ENCODE measurements around the gene SELENOW. TPM values are rescaled to one million over a fixed set of nuclear protein-coding genes. Genes with fewer than 3 reads are reported as not detected.
A peak's percentile ranks its signal among the peaks of the same experiment; 100 is the strongest.
"Not testable (repeated sequence)": the region's sequence is repeated elsewhere in the genome, so short reads cannot be mapped to it uniquely, and the experiment has no call there.

Gene SELENOW
- total RNA-seq (2014; rRNA removed; shearing (Covaris generic)): 689 and 818 TPM in 2 replicates

DNA sequence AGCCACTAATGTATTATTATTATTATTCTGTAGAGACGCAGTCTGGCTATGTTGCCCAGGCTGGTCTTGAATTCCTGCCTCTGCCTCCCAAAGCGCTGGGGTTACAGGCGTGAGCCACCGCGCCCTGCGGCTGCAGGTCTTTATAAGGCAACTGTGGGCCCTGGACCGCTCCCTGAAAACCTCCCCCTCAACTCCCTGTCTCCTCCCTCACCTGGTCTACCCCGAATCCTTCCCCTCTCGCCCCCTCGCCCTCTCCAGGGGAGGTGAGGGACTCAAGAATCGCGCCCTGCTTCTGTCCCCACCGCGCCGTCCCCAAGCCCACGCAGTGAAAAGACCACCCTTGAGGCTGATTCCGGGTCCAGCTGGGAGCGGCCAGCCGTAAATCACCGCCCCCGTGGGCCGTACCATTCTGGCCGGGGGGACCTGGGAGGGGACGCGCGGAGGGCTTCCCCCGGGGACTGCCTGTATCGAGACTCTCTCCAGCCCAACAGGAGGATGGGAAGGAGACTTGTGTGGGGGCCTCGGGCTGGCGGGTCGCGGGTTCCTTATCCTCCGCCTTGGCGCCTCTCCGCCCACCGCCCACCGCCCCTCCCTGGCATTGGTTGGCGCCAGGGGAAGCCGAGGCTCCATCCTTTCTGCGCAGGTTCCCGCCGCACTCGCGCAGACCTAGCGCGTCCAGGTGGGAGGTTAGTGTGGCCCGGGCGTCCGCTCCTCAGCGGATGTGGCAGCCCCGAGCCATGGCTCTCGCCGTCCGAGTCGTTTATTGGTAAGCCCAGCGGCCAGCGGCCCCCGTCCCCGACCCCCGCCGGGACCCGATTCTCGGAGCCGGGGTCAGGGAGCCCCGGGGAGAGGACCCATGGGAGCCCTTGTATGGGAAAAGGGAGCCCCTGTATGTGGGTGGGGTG is at the start of gene SELENOW:
Gene SELENOW (plus strand): TSS at position 655 of the 905 bp plus-strand sequence. CDS start 83 bp downstream, at position 738.
- peak; percentile 76 for DNase-seq (ENCODE audit: low read depth)

DNA sequence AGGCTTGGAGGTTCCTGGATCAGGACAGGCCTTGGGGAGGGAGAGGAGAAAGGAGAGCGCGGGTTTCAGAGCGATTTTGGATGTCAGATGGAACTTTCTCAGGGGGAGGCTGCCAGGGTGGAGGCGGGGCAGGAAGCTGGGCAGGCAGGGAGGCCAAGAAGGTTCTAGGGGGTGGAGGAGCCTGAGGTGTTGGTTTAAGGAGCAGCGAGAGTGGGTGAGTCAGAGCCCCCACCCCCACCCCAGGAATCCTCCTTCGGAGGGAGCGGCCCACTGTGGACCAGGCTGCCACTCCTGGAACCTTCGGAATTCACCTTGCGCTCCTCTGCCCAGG is 49.1 kb upstream of the SELENOW start:
- DNase-seq (ENCODE audit: low read depth): peak; percentile 95

DNA sequence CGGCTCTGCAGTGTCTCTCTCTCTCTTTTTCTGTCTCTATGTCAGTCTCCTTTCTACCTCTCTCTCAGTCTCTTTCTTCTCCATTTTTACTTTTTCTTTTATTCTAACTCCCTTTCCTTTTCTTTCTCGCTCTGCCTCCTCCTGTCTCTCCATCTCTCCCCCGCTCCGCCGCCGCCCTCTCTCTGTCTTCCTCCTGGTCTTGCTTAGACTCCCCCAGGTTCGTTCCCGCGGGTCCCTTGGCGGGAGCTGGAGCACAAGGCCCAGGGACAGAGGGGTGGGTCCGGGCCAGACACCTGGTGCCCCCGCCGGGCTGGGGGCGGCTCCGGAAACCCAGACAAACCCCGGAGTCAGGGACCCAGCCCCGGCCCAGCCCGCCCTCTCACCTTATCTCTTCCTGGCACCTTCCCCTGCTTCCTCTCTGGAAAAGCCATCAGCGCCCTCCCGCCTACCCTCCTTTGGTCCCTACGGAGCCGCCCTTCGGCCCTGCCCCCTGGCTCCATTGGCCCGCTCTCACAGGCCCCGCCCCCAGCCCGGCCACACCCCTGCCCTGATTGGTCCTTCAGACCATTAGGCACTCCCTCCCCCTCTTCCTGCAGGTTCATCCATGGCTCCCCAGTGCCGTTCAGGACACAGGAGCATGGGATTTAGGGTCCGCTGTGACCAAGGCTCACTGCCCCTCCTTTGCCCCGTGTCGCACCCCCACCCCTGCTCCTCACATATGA is 48.5 kb upstream of the SELENOW start:
- DNase-seq (ENCODE audit: low read depth): no peak

DNA sequence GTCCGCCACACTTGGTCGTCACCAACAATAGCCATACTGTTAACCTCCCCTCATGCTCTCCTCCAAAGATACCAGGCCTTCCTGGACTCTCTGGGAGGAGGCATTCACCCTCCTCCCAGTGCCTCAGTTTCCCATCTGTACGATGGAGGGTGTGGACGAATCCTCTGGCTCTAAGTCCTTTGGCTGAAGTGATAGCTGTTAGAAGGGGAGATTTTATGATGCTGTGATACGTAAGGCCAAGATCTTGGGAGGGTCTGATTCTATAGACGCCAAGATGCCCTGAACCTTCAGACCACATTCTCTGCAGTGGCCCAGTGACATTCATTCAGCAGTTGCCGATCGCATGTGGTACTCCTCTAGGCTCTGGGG is 48.0 kb upstream of the SELENOW start:
- no peak for DNase-seq (ENCODE audit: low read depth)

DNA sequence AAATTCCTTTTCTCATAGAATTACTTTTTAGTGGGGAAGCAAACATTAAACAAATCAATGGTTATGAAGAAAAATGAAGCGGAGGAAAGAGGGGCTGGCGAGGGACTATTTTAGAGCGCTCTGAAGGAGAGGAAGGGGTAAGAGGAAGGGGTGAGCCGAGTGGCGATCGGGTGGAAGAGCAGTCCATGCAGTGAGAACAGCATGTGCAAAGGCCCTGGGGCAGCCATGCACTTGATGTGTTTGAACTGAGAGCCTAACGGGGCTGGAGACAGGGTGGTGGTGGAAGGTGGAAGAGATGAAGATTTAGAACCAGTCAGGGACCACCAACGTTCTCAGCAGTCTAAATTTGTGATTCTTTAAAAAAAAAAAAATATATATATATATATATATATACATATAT is 47.6 kb upstream of the SELENOW start:
- no peak for DNase-seq (ENCODE audit: low read depth)

DNA sequence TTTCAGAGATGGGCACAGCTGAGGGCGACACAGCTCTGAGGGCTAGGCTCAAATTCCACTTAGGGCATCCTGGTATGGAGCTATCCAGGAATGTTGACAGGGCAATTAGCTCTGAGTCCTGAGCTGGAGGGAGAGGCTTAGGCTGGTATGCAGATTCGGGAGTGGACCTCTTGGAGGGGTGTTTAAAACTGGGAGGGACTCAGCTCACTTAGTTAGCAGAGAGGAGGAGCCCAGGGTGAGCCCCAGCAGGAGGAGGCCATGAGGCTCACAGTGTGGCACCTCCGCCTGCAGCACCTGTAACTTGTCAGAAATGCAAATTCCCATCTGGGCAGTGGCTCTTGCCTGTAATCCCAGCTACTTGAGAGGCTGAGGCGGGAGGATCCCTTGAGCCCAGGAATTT is 43.4 kb upstream of the SELENOW start:
- DNase-seq (ENCODE audit: low read depth): no peak

DNA sequence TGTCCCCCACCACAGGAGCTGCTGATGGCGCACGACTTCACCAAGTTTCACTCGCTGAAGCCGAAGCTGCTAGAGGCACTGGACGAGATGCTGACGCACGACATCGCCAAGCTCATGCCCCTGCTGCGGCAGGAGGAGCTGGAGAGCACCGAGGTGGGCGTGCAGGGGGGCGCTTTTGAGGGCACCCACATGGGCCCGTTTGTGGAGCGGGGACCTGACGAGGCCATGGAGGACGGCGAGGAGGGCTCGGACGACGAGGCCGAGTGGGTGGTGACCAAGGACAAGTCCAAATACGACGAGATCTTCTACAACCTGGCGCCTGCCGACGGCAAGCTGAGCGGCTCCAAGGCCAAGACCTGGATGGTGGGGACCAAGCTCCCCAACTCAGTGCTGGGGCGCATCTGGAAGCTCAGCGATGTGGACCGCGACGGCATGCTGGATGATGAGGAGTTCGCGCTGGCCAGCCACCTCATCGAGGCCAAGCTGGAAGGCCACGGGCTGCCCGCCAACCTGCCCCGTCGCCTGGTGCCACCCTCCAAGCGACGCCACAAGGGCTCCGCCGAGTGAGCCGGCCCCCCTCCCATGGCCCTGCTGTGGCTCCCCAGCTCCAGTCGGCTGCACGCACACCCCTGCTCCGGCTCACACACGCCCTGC is 37.5 kb upstream of the SELENOW start:
- DNase-seq (ENCODE audit: low read depth): no peak

DNA sequence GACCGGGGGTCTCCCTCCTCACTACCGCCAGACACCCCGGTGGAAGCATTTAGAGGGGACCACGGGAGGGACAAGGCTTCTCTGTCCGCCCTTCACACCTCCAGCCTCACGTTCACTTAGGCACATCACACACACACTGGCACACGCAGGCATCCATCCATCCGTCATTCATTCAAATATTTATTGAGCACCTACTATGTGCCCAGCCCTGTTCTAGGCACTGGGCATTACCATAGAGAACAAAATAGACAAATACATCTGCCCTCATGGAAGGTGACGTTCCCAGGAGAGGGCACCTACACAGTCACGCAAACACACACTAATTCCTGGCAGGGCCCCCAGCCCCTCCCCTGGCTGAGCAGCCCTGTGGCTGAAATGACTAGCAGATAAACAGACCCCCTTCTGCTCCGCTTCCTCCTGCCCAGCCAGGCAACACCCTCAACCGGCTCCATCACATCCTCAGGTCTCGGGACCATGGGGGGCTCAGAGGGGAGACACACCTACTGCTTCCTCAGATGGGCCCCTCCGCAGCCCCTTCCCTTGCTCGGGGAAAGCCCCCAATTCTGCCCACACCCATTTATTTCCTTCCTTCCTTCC is 36.9 kb upstream of the SELENOW start:
- no peak for DNase-seq (ENCODE audit: low read depth)

DNA sequence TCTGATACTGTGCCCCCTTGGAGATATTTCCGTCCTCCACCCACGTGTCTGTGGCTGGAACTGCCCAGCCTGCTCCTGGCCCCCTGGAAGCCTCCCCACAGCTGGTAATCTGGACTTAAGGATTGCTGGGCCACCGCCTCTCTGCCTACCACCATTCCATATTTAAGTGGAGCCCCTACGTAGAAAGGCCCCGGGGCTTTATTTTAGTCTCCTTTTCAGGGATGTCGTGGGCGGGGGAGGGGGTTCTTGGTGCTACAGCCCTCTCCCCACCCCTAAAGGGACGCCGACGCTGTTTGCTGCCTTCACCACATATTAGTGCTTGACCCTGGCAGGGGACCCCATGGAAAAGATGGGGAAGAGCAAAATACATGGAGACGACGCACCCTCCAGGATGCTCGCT is 35.9 kb upstream of the SELENOW start:
- DNase-seq (ENCODE audit: low read depth): peak; percentile 62

DNA sequence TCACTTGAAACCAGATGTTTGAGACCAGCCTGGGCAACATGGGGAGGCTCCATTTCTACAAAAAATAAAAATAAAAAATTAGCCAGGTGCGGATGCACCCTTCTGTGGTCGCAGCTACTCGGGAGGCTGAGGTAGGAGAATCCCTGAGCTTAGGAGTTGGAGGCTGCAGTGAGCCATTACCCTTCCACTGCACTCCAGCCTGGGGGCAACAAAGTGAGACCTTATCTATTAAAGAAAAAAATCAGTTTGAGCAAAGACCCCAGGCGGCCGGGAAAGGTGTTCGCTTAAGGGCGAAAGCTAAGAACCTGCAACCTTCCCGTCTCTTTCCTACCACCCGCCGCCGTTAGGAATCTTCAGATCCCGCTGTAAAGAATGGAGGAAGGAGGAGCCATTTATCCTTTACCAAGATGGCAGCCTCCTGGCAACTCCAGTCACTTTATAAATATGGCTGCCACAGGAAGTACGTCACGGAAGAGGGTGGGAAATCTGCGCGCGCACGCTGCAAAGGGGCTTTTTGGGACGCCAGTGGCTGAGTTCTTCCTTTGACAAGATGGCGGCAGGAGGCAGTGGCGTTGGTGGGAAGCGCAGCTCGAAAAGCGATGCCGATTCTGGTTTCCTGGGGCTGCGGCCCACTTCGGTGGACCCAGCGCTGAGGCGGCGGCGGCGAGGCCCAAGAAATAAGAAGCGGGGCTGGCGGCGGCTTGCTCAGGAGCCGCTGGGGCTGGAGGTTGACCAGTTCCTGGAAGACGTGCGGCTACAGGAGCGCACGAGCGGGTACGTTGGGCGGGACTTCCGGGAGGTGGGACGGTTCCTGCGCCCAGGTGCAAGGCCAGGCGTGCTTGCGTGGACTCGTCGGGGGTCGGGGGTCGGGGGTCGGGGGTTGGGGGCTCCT is 33.2 kb upstream of the SELENOW start, which contains the start of gene NOP53:
Gene NOP53 (plus strand): TSS at position 537 of the 892 bp plus-strand sequence. CDS start 14 bp downstream, at position 551.
- DNase-seq (ENCODE audit: low read depth): peak; percentile 96

DNA sequence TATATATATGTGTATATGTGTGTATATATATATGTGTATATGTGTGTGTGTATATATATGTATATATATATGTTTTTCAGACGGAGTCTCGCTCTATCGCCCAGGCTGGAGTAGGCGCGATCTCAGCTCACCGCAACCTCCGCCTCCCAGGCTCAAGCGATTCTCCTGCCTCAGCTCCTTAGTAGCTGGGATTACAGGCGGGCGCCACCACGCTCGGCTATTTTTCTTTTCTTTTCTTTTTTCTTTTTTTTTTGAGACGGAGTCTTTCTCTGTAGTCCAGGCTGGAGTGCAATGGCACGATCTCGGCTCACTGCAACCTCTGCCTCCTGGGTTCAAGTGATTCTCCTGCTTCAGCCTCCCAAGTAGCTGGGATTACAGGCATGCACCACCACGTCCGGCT is 32.4 kb upstream of the SELENOW start:
- not testable (repeated sequence) for DNase-seq (ENCODE audit: low read depth)

DNA sequence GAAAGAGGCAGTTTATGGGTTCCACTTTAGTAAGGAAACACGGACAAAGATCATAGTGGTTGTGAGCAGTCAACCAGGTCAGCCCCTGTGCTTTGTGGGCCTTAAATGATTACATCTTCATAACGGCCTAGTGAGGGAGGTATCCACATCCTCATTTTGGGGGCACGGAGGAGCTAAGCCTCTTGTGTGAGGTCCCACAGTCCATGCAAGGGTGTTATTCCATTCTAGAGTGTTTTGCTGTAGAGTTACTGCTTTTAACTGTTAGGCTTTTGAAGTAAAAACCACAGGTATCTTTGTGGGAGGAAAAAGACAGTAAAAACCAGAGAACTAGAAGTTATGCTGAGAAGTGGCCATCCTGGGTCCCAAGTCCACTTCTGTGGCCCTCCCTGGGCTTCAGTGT is 29.2 kb upstream of the SELENOW start:
- no peak for DNase-seq (ENCODE audit: low read depth)

DNA sequence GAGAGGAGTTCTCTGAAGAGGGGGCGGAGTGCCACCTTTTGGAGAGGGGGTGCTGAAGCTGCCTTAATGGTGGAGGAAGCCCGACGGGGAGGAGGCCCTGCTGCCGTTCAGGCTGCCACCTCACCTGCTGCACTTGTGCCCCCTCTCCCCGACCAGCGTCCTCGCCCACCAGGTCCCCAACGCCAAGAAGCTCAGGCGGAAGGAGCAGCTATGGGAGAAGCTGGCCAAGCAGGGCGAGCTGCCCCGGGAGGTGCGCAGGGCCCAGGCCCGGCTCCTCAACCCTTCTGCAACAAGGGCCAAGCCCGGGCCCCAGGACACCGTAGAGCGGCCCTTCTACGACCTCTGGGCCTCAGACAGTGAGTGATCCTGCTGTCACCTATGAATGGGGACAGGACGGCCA is 27.8 kb upstream of the SELENOW start:
- DNase-seq (ENCODE audit: low read depth): no peak

DNA sequence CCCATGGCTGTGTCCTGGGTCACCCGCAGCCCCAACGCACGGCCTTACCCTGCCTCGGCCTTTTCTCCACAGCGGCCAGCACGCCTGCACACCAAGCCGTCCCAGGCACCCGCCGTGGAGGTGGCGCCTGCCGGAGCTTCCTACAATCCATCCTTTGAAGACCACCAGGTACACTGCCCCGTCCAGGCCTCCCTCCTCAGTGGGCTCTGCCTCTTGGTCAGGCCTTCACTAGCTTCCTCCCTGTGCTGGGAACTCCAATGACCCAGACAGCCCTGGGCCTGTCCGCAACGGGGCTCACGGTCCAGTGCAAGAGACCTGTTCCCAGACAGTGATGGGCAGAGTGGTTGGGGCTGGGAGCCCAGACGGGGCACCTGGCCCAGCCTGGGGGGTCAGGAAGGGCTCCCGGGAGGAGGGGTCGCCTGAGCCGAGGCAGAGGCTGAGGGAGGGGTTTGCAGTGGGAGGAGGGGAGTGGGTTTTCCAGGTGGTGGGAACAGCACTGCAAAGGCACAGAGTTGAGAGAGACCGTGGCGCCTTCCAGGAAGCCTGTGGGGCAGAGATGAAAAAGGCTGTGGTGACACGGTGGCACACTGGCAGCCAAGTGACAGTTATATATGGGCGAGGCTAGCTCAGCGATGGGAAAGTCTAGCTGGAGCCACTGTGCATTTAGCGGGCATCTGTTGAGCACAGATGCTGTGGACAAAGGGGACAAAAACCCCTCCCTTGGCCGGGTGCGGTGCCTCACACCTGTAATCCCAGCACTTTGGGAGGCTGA is 25.9 kb upstream of the SELENOW start:
- no peak for DNase-seq (ENCODE audit: low read depth)

DNA sequence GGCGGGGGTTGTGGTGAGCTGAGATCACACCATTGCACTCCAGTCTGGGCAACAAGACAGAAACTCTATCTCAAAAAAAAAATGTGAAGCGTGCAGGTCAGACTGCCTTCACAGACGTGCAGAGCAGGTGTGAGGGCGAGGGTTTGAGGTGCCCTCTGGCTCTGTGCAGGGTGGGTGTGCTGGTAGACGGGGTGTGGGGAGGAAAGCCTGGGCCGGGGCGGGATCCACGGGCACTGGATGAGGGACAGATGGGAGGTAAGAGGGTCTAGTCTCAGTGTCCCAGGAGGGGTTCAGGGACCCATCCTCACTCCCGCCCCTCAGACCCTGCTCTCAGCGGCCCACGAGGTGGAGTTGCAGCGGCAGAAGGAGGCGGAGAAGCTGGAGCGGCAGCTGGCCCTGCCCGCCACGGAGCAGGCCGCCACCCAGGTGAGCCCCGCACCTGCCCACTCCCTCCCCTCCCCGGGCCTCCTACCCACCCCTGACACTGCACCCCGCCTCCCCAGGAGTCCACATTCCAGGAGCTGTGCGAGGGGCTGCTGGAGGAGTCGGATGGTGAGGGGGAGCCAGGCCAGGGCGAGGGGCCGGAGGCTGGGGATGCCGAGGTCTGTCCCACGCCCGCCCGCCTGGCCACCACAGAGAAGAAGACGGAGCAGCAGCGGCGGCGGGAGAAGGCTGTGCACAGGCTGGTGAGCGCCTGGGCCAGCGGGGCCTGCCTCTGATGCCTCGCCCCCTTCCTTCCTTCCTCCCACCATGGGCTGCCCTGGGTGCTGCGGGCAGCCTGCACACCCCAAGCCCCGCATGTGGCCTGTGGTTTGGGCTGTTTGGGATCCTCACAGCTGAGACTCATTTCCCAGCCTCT is 24.1 kb upstream of the SELENOW start:
- DNase-seq (ENCODE audit: low read depth): no peak

DNA sequence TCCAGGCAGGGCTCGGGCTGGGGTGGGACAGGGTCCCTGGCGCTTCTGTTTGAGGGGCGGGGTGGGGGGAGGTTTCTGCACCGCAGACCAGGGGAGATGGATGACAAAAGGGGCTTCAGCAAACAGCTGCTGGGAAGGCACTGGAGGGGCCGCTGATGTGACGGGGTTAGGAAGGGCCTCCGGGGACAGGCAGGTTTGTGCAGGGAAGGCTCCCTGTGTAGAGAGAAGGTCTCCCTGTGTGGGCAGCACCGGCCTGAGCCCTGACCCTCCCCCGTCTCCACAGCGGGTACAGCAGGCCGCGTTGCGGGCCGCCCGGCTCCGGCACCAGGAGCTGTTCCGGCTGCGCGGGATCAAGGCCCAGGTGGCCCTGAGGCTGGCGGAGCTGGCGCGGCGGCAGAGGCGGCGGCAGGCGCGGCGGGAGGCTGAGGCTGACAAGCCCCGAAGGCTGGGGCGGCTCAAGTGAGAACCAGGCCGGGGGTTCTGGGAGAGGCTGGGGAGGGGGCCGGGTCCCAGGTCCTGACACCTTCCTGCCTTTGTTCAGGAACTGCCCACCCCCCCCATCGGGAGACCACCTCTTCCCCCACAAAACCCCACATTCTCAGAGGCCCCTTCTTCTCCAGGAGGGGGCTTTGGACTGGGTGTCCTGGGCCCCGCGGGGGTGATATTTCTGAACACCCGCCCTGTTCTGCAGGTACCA is 23.3 kb upstream of the SELENOW start:
- DNase-seq (ENCODE audit: low read depth): no peak

DNA sequence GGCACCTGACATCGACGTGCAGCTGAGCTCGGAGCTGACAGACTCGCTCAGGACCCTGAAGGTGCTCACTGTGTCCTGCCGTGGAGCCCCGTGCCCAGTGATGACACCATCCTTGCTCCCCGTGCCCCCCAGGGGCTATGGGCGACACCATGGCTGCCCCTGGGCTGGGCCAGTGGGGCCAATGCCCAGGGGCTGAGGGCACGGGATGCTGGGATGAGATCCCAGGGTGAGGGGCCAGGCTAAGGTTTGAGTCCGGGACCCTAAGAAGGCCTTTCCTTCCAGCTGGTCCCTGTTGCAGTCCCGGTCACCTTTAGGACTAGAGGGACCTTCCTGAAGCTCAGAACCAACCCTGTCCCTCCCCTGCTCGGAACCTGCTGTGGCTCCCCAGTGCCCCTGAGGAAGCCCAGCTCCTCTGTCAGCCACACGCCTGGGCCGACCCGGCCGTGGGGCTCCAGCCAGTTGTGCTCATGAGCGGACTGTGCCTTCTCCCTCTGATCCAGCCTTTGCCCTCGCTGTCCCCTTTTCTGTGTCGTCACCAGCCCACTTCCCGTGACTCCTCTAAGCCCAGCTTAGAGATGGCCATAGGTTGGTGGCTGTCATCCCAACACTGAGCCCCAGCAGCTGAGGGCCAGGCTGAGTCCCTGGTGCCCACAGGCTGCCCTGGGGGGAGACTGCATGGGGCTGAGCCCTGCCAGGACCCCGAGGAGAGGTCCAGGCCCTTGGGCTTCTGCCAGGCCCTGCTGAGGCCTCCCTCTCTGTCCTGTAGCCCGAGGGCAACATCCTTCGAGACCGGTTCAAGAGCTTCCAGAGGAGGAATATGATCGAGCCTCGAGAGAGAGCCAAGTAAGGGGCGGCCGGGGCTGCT is 22.5 kb upstream of the SELENOW start:
- DNase-seq (ENCODE audit: low read depth): no peak

DNA sequence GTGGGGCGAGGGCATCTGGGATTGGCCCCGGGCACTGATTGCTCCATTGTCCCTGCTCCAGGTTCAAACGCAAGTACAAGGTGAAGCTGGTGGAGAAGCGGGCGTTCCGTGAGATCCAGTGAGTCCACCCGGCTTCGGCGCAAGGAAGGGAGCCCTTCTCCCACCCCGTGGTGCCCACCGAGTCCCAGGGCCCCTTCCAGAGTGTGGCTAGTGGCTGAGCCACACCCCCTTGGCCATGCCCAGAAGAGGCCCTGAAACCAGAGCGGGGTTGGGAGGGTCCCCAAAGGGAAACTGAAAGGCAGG is 21.9 kb upstream of the SELENOW start:
- no peak for DNase-seq (ENCODE audit: low read depth)

Data from RPMI7951 (cell line).